Kidney epithelial cell (primary cell): Measurements from ENCODE around the gene CWC27. TPM values are rescaled to one million over a fixed set of nuclear protein-coding genes. Genes with fewer than 3 reads are reported as not detected.

Source experiments
- DNase-seq: peaks from one replicate; pipeline ENCODE4 v3.0.0-alpha.2; 2010; ENCODE audit warnings: low read depth
- H3K27me3 ChIP-seq: 2 replicates; pipeline ENCODE4 v1.6.0; 2011; ENCODE audit warnings: low read length; ENCODE audit not compliant: control insufficient read depth, insufficient read depth
- H3K36me3 ChIP-seq: 2 replicates; pipeline ENCODE4 v1.5.1; 2011; ENCODE audit warnings: low read length; ENCODE audit not compliant: control insufficient read depth, insufficient read depth
- H3K4me3 ChIP-seq: 2 replicates; pipeline ENCODE4 v1.5.1; 2011; ENCODE audit warnings: low read depth, mild to moderate bottlenecking, control low read depth, low read length
- CTCF ChIP-seq: IDR thresholded peaks from 2 replicates; pipeline ENCODE4 v1.5.1; 2011; ENCODE audit warnings: mild to moderate bottlenecking, moderate library complexity, low read length, control low read depth, inconsistent platforms; ENCODE audit not compliant: insufficient read depth, poor library complexity, severe bottlenecking
- total RNA-seq: library from RNA; depleted of rRNA; stranded (reverse); fragments of >200 nt; gene quantifications from 2 replicates; pipeline ENCODE4 v1.2.3, GENCODE V29; 2015

The CWC27 gene
- total RNA-seq, 1 donor from 2014 or later, result 23.6 TPM

DNA sequence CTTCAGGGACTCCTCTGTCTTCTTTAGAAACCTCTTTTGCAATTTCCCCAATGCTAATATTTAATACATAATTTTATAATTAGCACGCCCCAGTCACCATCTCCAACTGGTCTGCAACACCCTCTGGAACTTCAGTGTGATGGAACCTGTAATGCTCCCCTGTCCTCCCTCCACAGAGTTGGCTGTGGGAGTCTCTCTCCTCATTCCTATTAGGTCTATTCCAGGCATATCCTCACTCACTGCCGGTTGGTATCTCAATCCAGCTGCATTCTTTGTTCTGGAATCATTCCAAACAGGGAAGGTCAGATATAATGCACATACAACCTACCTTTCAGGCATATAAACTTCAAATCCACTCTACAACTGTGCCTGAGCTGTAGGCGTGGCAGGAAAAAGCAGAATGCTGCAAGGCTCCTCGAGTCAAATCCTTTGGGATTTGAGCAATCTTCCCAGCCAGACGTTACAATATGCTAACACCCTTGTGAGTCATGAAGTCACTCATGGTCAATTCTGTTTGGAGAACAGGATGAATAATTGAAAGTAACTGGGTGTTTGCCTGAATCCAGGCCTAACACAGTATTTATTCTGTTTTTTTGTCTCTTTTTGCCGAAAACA is 293.8 kb downstream of the CWC27 start:
- H3K36me3 ChIP-seq, result no peaks in the 10 kb centered on the region
- peak; percentile 70 for DNase-seq
- no peak for TF ChIP-seq CTCF
- H3K4me3 ChIP-seq, result no peak overlapping the region
- H3K27me3 ChIP-seq, result no peaks in the 10 kb centered on the region

DNA sequence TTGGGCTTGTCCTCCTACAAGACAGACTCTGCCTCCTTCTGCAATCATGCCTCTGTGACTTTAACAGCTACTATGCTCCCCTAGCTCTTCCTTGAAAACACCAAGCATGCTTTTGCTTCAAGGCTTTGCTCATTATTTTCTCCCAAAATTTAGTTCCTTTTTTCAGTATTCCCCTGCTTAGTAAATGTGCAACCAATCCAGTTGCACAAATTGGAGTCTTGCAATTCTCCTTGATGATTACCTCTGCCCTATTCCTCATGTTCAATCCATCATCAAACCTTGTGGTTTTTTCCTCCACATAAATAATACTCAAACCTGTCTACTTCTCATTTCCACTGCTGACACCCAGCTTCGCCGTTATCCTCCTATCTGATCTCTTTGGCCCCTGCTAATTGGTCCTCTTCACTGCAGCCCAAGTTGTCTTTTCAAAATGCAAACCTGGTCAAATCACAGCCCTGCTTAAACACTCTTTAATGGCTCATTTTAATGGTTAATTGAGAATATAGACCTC is 296.3 kb downstream of the CWC27 start:
- no peak for DNase-seq
- TF ChIP-seq CTCF, result no peak
- Histone ChIP-seq H3K4me3 (no peak overlapping the region), H3K36me3 (no peaks in the 10 kb centered on the region), H3K27me3 (no peaks in the 10 kb centered on the region)

DNA sequence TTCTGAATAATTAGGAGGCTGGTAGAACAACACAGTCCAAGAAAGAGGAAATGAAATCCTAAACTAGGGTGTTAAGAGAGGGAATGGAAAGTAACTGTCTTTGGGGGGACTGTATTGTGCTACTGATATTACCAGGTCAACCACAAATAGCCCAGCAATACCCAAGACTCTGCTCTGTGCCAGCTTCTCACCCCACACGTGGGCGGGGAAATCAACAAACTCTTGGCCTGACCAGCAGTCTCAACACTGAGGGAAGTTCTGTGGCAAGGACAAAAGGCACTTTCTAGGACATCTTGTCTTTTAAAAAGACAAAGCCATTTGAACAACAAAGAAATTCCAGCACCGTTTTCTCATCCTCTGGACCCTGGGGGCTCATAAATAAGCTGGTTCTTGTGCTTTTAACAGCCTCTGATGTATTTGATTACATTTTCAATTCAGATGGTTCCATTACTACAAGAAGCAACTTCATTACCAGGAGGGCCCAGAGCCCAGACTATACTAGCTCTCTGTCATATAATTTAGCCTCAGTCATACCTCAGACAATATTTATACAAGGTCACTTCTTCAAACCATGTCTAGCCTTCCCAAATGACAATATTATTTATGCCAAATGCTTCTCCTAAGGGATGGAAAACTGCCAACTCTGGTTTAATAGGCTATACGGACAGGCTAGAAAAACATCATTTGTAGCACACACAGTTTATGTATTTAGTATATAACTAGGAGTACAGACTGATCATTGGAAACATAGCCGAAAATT is 297.8 kb downstream of the CWC27 start:
- TF ChIP-seq CTCF, result no peak
- Histone ChIP-seq H3K36me3 (no peaks in the 10 kb centered on the region), H3K4me3 (no peak overlapping the region), H3K27me3 (no peaks in the 10 kb centered on the region)
- no peak for DNase-seq

GRCh38 chr5:65067147-65067506 is 298.4 kb downstream of the CWC27 start:
- DNase-seq, result no peak
- Histone ChIP-seq H3K4me3 (no peak overlapping the region), H3K36me3 (no peaks in the 10 kb centered on the region), H3K27me3 (no peaks in the 10 kb centered on the region)
- TF ChIP-seq CTCF, result no peak

Other genes with a start within 250 kb of the CWC27 start
- not detected in 2 replicates for gene SHISAL2B, start 78.4 kb upstream of the CWC27 start, total RNA-seq
- gene SREK1IP1, start 239 bp upstream of the CWC27 start, total RNA-seq, result 7.9 and 8.1 TPM in 2 replicates